Measurements from ENCODE around the gene DAAM1.

Gene DAAM1

GRCh38 chr14:59292028-59292427 lies 103.6 kb downstream of the DAAM1 start:
- no peak for DNase-seq (ENCODE audit: low read depth)

DNA sequence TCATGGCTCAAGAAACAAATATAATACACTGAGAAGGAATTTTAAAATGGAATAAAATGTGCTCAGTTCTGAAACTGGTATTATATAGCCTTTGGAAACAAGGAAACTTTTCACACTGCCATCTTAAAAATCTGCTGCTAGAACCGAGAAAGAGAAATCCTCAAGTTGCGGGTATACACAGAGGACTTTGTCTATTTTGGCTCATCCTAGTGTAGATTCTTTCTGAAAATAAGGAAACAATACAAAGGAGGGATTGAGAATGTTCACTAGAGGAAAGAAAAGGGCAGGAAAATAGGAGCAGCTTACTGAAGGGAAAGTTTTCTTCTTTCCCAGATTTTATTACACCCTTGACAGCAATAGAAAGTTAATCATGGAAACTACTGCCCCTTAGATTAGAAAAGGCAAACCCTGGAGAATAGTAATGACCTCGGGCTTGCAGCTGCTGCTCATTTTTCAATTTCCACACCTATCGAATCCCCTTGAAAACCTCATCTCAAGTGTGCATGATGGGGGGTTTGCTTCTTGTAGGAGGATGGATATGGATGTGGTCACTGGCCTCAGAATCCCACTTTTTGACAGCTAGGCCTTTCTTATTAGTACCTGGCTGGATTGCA lies 104.6 kb downstream of the DAAM1 start:
- DNase-seq (ENCODE audit: low read depth), result no peak

DNA sequence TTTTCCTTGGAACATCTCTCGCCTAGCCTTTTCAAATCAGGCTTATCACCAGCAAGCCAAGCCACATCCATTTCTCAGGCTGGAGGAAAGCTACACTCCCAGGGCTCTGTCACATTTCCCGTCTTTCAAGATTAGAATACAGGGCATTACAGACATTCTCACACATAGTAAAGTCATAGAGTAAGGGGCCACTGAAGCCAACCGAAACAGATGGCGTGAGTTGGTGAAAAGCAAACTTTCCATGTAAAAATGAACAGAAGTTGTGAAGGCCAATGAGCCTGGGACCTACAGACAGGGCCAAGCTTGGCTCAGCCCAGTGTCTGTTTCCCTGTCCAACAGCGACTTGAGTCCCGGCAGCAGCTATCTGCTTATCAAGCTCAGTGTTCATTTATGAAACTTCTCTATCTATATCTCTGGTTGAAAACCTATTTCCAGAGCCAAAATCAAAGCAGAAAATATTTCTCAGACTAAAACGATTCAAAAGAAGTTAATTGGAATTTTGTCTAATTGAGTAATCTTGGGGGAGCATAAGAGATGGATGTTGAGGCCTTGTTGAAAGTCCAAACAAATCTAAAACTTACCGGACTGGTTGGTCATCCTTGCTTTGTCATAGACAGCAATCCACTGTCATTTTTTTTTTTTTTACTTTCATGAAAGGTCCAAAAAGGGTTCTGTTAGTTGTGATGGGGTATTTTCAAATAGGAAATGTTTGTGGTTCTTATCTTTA lies 105.6 kb downstream of the DAAM1 start:
- no peak for DNase-seq (ENCODE audit: low read depth)

GRCh38 chr14:59294662-59294992 lies 106.2 kb downstream of the DAAM1 start:
- no peak for DNase-seq (ENCODE audit: low read depth)

- DNase-seq (ENCODE audit: low read depth), result no peak
Observed at GRCh38 chr14:59295951-59296350, 107.5 kb downstream of the DAAM1 start.

- no peak for DNase-seq (ENCODE audit: low read depth)
Observed at GRCh38 chr14:59296508-59296907, 108.0 kb downstream of the DAAM1 start.

- DNase-seq (ENCODE audit: low read depth), result no peak
Observed at GRCh38 chr14:59297071-59297776, 108.8 kb downstream of the DAAM1 start.

- no peak for DNase-seq (ENCODE audit: low read depth)
Observed at GRCh38 chr14:59299731-59300130, 111.3 kb downstream of the DAAM1 start.

GRCh38 chr14:59301354-59301753 lies 112.9 kb downstream of the DAAM1 start:
- no peak for DNase-seq (ENCODE audit: low read depth)

DNA sequence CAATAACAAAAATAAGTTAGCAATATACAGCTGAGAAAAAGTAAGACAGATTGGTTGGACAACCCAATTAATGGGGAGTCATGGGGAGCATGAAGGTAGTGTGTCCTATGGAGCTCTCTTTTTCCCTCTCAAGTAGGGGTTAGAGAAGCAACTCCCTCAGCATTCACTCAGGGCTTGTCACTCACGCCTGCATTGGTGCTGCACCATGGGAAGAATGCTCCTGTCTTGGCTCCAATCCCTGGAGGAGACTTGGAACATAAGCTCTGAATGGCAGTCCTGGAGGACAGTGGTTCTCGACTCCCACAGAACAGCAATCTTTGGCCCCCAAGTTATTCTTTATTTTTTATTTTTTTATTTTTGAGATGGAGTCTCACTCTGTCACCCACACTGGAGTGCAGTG lies 113.8 kb downstream of the DAAM1 start:
- DNase-seq (ENCODE audit: low read depth), result no peak

DNA sequence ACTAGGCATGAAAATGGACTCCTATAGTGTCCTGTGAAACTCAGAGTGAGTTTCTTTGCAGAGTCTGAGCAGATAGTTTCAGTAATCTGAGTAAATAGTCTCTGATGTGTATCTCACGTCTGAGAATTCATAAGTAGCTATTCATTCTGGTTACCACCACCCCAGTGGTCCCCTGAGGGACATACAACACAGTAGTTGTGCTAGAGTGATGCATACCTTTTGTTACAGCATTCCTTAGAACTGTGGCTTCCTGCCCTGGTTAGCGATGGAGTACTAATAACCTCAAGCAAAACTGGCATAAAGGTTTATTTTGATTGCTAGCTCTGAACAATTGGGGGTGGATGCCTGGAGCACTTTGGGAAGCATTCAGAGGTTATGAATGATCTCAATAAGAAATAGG lies 114.7 kb downstream of the DAAM1 start:
- DNase-seq (ENCODE audit: low read depth), result no peak

DNA sequence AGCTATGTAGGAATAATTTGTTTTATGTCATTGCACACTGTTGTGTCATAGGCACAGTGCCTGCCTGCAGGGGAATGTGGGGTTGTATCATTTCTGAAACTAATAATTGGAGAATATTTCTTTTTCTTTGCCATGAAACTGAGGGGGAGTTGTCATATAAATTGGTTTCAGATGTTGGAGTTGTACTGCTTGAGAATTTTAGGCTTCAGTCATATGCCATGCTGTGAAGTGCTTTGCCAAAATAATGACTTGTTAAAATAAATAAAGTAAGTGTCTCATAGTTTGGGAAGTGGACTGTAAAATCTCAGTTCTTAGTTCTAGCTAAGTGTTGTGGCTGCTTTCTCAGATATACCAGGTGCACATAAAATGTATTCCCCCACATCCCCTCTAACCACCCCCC lies 116.8 kb downstream of the DAAM1 start:
- no peak for DNase-seq (ENCODE audit: low read depth)

DNA sequence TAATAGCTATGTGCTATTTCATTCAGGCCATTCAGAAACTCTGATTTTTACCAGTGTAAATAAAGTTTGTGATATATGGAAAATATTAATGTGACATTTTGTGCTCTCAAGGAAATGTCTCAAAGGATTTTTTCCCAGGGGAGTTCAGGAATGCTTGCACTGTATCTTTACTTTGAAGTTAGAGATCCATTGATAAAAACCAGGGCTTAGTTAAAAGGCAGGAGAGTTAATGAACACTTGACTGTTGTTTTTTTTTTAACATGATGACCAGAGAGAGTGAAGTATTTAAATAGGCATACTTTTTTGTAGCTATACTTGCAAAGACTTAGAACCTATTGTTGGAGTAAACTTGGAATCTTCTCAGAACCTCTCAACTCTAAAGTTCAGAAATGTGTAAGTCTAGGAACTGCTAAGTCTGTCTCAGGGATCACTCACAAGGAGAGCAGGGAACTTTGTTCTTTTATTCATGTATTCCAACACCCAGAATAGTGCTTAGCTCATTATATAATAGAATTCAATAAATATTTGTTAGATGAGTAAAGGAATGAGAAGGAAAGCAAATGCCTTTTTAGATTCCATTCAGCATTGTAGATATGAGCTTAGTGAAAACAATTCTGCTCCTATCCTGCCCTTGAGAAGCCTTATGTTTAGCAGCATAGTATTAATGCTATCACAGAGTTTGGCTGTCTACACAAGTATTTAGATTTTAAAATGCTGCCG lies 117.5 kb downstream of the DAAM1 start:
- no peak for DNase-seq (ENCODE audit: low read depth)

- no peak for DNase-seq (ENCODE audit: low read depth)
Observed at GRCh38 chr14:59306775-59307174, 118.3 kb downstream of the DAAM1 start.

GRCh38 chr14:59308086-59308485 lies 119.6 kb downstream of the DAAM1 start:
- no peak for DNase-seq (ENCODE audit: low read depth)

DNA sequence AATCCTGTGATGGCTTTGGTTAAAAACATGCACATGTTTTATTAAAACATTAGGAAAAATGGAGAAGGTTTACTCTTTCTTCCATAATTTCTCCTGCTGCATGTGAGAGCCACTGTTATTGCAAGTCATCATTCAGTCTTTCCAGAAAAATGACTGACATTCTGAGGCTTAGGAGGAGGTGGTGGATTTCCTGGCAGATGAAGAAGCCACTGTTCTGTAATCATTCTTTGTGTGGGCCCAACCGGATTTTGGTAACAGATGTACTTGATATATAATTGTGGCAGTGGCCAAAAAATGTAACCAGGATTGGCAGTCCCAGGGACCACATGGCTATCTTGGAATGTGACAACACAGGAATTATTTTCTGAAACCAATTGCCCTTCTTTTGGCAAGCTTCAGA lies 120.2 kb downstream of the DAAM1 start:
- DNase-seq (ENCODE audit: low read depth), result no peak

DNA sequence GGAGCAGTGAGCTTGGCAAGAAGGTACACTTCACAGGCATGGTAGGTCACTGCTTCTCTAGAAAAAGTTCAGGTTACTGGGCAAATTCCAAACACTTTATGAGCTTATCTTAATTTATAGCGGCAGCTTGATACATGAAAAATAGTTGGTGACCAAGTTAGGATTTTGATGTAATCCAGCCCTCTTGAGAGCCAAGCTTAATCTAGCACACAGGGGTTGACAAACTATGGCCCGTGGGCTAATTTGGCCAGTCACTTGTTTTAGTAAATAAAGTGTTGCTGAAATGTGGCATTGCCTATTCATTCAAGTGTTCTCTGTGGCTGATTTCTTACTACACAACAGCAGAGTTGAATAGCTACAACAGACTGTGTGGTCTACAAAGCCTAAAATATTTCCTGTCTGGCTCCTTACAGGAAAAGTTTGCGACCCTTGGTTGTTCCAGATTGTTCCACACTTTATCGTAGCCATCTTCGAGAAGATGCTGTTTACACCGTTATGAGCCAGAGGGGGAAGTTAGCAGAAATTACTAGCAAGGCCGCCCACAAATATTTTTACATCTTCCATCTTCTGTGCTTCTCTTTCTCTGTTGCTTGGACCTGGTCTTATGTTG lies 120.9 kb downstream of the DAAM1 start:
- no peak for DNase-seq (ENCODE audit: low read depth)

GRCh38 chr14:59310633-59311032 lies 122.2 kb downstream of the DAAM1 start:
- DNase-seq (ENCODE audit: low read depth), result no peak

DNA sequence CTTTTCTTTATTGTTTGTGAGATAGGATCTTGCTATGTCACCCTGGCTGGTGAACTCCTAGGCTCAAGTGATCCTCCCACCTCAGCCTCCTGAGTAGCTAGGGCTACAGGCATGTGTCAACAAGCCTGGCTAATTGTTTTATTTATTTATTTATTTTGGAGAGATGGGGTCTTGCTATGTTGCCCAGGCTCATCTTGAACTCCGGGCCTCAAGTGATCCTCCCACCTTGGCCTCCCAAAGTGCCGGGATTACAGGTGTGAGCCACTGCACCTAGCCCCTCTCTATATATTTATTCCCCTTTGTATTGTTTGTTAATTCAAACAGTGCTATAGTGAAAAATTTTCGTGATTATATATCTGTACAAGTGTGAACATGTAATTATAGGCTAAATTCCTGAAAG lies 123.3 kb downstream of the DAAM1 start:
- no peak for DNase-seq (ENCODE audit: low read depth)

DNA sequence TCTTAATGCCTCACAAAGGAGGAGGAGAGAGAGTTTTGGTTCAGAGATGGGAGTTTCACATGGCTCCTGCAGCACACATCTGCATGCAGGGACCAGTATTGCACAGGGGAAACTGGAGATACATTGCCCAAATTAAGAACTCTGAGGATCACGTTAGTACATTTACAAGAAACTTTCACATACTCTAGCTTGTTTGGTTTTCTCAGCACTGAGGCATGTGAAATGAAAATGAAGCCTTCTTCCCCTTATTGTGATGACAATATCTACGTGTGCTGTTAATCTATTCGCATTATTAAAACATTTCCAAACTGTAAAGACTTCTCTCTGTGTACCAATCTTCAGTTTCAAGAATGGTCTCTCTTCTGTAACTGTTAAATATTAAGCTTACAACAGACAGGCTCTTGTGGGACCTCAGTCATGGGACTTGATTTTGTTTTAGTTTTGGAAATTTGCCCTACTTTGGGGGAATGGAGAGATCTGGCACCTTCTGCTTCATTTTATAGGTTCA lies 124.7 kb downstream of the DAAM1 start:
- no peak for DNase-seq (ENCODE audit: low read depth)

DNA sequence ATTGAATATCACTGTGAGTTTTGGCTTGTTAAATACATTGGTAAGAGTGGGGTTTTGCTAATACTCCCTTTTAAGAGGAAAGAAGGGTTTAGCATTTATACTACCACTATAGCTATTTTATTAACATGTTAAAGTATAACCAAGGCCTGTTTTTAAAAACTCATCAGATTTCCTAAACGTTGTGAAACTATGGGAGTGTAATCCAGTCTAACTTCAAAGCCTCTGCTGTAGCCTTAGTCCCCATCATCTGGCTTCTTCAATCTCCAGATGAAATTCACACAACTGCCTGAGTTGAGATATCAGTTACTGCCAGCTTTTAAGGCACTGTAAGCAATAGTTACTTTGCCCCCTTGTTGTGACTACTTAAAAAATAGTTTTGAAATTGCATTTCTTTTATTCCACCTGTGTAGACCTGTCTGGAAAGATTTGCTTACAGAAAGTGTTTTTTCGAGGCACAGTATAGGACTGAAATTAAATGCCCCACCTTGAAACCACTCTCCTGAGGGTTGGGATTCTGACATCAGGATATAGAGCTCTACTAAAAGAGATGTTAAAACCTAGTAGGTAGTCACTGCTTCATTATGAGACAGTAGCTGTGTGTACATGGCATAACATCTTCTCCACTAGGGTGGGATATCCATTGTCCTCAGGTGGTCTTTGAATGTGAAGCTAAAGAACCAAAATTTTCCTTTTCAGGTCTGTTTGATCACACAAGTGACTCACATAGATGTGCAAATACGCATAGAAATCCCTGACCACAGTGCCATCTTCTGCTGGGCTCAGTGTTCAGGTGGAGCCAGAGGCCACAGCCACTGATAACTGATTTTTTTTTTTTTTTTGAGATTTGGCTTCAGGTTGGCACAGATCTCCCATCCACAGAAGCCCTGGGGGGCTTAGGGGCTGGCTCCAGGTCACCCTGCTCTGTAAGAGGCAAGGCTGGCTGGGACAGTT lies 125.5 kb downstream of the DAAM1 start:
- no peak for DNase-seq (ENCODE audit: low read depth)

Measured in stimulated activated CD8-positive, alpha-beta memory T cell treated with anti-CD3 and anti-CD28 coated beads, Interleukin-7, amount 100 ng/mL, for 24 hours (primary cell).